ENCODE measurements around the gene TRIB2. TPM values are rescaled to one million over a fixed set of nuclear protein-coding genes. Genes with fewer than 3 reads are reported as not detected.

The TRIB2 gene
- total RNA-seq, 6 experiments from 2014 or later, result 9.1 to 24.4 (median 15.3) TPM

DNA sequence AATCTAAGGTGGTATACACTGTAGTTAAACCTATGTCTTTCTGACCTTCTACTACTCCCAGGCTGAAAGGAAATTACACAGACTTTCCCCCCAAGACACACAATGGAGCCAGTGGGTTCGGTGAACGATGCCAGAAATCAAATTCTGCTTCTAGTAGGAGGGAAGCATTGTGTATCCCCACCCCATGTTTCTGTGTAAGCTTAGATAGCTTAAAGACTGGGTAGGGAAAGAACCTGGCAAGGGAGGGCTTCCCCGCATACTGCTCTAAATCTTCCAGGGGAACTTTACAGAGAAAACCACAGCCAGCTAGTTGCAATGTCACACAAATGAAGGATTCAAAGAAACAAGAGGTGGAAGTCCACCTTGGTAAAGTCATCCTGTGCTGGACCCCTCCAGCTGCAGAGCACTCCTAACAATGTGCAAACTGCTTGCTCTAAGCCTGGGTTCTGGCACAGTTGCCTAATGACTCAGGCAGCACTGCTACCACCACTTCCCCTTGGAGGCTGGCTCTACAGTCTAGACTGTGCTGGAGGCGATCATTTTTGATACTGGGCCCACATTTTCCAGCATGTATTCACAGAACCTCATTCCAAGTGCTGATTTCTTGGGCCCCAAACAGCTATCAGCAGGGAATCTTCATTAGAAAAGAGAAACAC lies 47.5 kb downstream of the TRIB2 start:
- Histone ChIP-seq H3K36me3 (no peaks in the 10 kb centered on the region), H3K9me3 (no peaks in the 10 kb centered on the region), H3K27ac (no peak overlapping the region), H3K27me3 (no peaks in the 10 kb centered on the region), H3K4me1 (no peaks in the 10 kb centered on the region), H3K4me3 (no peak overlapping the region)
- intact Hi-C loops (cut with DNase I), result no loop called here
- ATAC-seq (no peak), DNase-seq (no peak)
- TF ChIP-seq POLR2A (IDR thresholded peaks at IDR 0.05), result no peak
- TF ChIP-seq, protein P1, sequence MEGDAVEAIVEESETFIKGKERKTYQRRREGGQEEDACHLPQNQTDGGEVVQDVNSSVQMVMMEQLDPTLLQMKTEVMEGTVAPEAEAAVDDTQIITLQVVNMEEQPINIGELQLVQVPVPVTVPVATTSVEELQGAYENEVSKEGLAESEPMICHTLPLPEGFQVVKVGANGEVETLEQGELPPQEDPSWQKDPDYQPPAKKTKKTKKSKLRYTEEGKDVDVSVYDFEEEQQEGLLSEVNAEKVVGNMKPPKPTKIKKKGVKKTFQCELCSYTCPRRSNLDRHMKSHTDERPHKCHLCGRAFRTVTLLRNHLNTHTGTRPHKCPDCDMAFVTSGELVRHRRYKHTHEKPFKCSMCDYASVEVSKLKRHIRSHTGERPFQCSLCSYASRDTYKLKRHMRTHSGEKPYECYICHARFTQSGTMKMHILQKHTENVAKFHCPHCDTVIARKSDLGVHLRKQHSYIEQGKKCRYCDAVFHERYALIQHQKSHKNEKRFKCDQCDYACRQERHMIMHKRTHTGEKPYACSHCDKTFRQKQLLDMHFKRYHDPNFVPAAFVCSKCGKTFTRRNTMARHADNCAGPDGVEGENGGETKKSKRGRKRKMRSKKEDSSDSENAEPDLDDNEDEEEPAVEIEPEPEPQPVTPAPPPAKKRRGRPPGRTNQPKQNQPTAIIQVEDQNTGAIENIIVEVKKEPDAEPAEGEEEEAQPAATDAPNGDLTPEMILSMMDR (IDR thresholded peaks at IDR 0.05), result no peak
- WGBS (ENCODE audit: insufficient coverage, low coverage, low lambda C conversion rate, missing lambda C conversion rate), result 72% methylated on average over 4 of the region's 4 CpGs

DNA sequence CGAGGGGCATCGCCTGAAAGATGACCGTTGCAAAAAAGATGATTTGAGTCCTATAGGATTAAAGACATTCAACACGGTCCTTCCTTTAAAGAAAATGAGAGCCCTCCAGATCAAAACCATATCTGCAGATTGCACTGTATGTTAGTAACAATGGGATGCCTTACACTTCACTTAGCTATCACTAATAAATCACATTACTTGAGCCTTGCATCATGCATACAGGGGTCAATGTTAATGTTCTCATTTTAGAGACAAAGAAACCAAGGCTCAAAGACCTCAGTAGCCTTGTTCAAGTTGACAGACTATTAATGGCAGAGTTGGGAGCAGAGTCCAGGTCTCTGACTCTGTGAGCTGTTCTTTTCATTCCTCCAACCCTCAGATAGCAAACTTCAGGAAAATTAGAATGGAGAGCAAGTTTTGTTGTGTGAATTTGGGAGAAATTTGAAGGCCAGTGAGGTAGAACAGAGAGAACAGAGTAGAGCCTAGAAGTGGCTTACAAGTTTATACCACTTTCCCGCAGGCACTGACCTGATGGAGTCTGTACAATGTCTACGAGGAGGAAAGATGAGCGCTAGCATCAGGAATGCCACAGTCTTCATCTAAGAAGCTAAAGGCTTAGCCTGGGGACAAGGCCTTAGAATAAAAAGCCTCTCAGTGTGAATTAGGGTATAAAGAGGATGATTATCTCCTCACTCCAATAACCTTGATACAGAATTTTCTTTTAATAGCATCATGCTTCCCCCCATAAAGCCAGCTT lies 48.3 kb downstream of the TRIB2 start:
- TF ChIP-seq POLR2A (IDR thresholded peaks at IDR 0.05), result no peak
- TF ChIP-seq, protein P1 (IDR thresholded peaks at IDR 0.05), result no peak
- intact Hi-C loops (cut with DNase I), result no loop called here
- Histone ChIP-seq H3K4me1 (no peaks in the 10 kb centered on the region), H3K9me3 (no peaks in the 10 kb centered on the region), H3K4me3 (no peak overlapping the region), H3K27me3 (no peaks in the 10 kb centered on the region), H3K36me3 (no peaks in the 10 kb centered on the region), H3K27ac (no peak overlapping the region)
- 59% methylated on average over 6 of the region's 7 CpGs for WGBS (ENCODE audit: insufficient coverage, low coverage, low lambda C conversion rate, missing lambda C conversion rate)
- DNase-seq, result no peak
- no peak for ATAC-seq

DNA sequence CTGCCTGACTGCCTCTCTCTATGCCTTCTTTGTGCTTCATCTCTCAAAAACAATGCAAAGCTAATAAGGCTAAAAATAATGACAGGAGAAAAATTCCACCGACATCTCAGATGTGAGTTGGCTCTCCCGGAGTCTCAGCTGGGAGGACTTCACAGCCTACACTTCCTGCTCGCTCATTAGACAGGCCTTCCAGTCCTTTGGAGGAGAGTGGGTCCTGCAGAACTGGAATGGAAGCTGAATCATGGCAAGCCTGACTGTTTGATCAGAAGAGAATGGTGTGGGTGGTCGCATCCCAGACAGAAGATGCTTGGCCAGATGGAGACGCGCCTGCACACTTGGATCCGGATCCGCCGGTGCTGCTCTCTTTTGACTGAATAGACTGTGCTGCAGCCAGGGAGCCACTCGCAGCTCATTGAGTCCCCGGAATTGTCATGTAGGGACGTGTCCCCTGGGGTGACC lies 49.7 kb downstream of the TRIB2 start:
- no peak for DNase-seq
- no peaks in the 10 kb centered on the region for H3K27me3 ChIP-seq
- H3K9me3 ChIP-seq, result no peaks in the 10 kb centered on the region
- intact Hi-C loops (cut with DNase I), result no loop called here
- no peak for TF ChIP-seq POLR2A (IDR thresholded peaks at IDR 0.05)
- TF ChIP-seq, protein P1 (IDR thresholded peaks at IDR 0.05), result no peak
- WGBS (ENCODE audit: insufficient coverage, low coverage, low lambda C conversion rate, missing lambda C conversion rate), result 78% methylated on average over 6 of the region's 12 CpGs
- H3K4me3 ChIP-seq, result no peak overlapping the region
- no peak overlapping the region for H3K27ac ChIP-seq
- ATAC-seq, result no peak
- H3K36me3 ChIP-seq, result no peaks in the 10 kb centered on the region
- H3K4me1 ChIP-seq, result no peaks in the 10 kb centered on the region

DNA sequence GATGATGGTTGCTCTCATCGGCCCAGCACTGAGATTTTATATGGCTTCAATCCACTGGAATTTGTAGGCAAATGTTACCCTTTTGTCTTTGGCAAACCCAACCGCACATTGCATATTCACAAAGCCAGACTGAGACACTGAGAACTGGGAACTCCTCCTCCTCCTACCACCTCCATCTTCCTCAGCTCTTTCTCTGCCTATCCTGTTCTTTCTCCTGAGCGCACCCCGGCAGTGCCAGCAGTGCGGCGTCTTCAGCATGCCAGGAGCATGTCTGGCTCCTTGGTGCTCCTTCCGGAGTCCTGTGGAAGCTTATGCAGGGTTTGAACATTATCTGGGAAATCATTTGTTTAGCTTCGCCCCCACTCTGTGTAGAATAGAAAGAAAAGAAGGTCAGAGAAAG lies 50.8 kb downstream of the TRIB2 start:
- intact Hi-C loops (cut with DNase I), result no loop called here
- Histone ChIP-seq H3K9me3 (no peaks in the 10 kb centered on the region), H3K27me3 (no peaks in the 10 kb centered on the region), H3K4me1 (no peaks in the 10 kb centered on the region), H3K4me3 (no peak overlapping the region), H3K27ac (no peak overlapping the region), H3K36me3 (no peaks in the 10 kb centered on the region)
- TF ChIP-seq, protein P1 (IDR thresholded peaks at IDR 0.05), result no peak
- no peak for TF ChIP-seq POLR2A (IDR thresholded peaks at IDR 0.05)
- ATAC-seq (no peak), DNase-seq (no peak)
- WGBS (ENCODE audit: insufficient coverage, low coverage, low lambda C conversion rate, missing lambda C conversion rate), result 81% methylated on average over 8 of the region's 8 CpGs

Measured in right lobe of liver (tissue), 6 donors.